Superior temporal gyrus (tissue), 1 donor: ENCODE data around the gene ZNF548.

Source experiments
- DNase-seq: peaks from one replicate; pipeline ENCODE4 v3.0.0-alpha.2; 2016; ENCODE audit errors: extremely low spot score

The ZNF548 gene

GRCh38 chr19:57398868-57399267, 9.2 kb downstream of the ZNF548 start:
- DNase-seq: no peak

- DNase-seq: no peak
These were observed 14.3 kb downstream of the ZNF548 start for GRCh38 chr19:57403737-57404563.

GRCh38 chr19:57406516-57407123, 17.0 kb downstream of the ZNF548 start:
- peak; percentile 26 for DNase-seq

- DNase-seq: peak; percentile 98
These were observed 21.4 kb downstream of the ZNF548 start, which contains the start of gene ZNF17 for GRCh38 chr19:57410877-57411671. Gene ZNF17 (plus strand): TSS chr19:57411161. CDS start chr19:57413616, 2,455 bp downstream.

- DNase-seq: no peak
These were observed 29.8 kb downstream of the ZNF548 start for GRCh38 chr19:57419439-57419838.

GRCh38 chr19:57421037-57421436, 31.4 kb downstream of the ZNF548 start:
- DNase-seq: no peak

GRCh38 chr19:57434386-57435061, 44.9 kb downstream of the ZNF548 start:
- no peak for DNase-seq

- peak; percentile 100 for DNase-seq
These were observed 45.7 kb downstream of the ZNF548 start, which contains the start of gene ZNF749 for GRCh38 chr19:57435062-57435978. Gene ZNF749 (plus strand): TSS chr19:57435325. CDS start chr19:57435579, 254 bp downstream.

- no peak for DNase-seq
These were observed 46.8 kb downstream of the ZNF548 start for GRCh38 chr19:57436417-57436816.

GRCh38 chr19:57437931-57438330, 48.3 kb downstream of the ZNF548 start:
- no peak for DNase-seq

- DNase-seq: no peak
These were observed 49.3 kb downstream of the ZNF548 start for GRCh38 chr19:57438925-57439324.

- DNase-seq: no peak
These were observed 52.5 kb downstream of the ZNF548 start for GRCh38 chr19:57441979-57442752.

- no peak for DNase-seq
These were observed 53.6 kb downstream of the ZNF548 start for GRCh38 chr19:57443121-57443696.

- DNase-seq: no peak
These were observed 62.7 kb downstream of the ZNF548 start for GRCh38 chr19:57452307-57452706.
